Caco-2 (cell line): Measurements from ENCODE around the gene HBZ. TPM values are rescaled to one million over a fixed set of nuclear protein-coding genes. Genes with fewer than 3 reads are reported as not detected.
A peak's percentile ranks its signal among the peaks of the same experiment; 100 is the strongest.

ENCODE experiments used
- BruUV-seq: library from RNA; stranded (reverse); fragments of 400-500 nt; replicated peaks from 2 replicates; lab custom pipeline; 2021; lab: Mats Ljungman, UMichigan
- CTCF ChIA-PET: fragments of 300-600 bp; sonication (Branson Sonifier 250); formaldehyde crosslinking; loops from one replicate; lab custom pipeline; 2022; ENCODE audit warnings: antibody characterized with exemption; lab: Charles Lee
- POLR2A ChIA-PET: fragments of 300-600 bp; sonication (Branson Sonifier 250); formaldehyde crosslinking; loops from one replicate; lab custom pipeline; 2022; ENCODE audit warnings: antibody characterized with exemption; lab: Charles Lee
- DNase-seq, 2 experiments: peaks; one replicate each; pipeline versions ENCODE4 v3.0.0 to v3.0.0-alpha.2; 2020 to 2022
- H3K27me3 ChIP-seq: replicated peaks from 2 replicates; pipeline ENCODE4 v1.6.0; 2011; ENCODE audit warnings: low read length; ENCODE audit not compliant: control insufficient read depth, insufficient read depth
- H3K36me3 ChIP-seq: 2 replicates; pipeline ENCODE4 v1.5.1; 2011; ENCODE audit warnings: low read length; ENCODE audit not compliant: control insufficient read depth, insufficient read depth
- H3K4me1 ChIP-seq: fragments of 250-450 bp; sonication (Bioruptor Pico); 2 replicates; pipeline ENCODE4 v1.5.1; 2020; ENCODE audit warnings: mild to moderate bottlenecking
- H3K4me3 ChIP-seq: 2 replicates; pipeline ENCODE4 v1.5.1; 2011; ENCODE audit warnings: low read depth, mild to moderate bottlenecking, control low read depth, low read length
- H3K9me3 ChIP-seq: fragments of 250-450 bp; sonication (Bioruptor Pico); 2 replicates; pipeline ENCODE4 v1.5.1; 2020; ENCODE audit warnings: mild to moderate bottlenecking, moderate library complexity
- H3K27ac Mint-ChIP-seq: one replicate; pipeline ENCODE4 v1.8.0; 2022; ENCODE audit warnings: mixed read lengths; ENCODE audit not compliant: unreplicated experiment
- H3K27me3 Mint-ChIP-seq: one replicate; pipeline ENCODE4 v1.8.0; 2022; ENCODE audit warnings: mixed read lengths; ENCODE audit not compliant: insufficient read depth, unreplicated experiment
- H3K36me3 Mint-ChIP-seq: one replicate; pipeline ENCODE4 v1.8.0; 2022; ENCODE audit warnings: mild to moderate bottlenecking, mixed read lengths; ENCODE audit not compliant: insufficient read depth, unreplicated experiment
- H3K4me1 Mint-ChIP-seq: one replicate; pipeline ENCODE4 v1.8.0; 2022; ENCODE audit warnings: low read depth, mixed read lengths; ENCODE audit not compliant: unreplicated experiment
- H3K4me3 Mint-ChIP-seq: one replicate; pipeline ENCODE4 v1.8.0; 2022; ENCODE audit warnings: mild to moderate bottlenecking, moderate library complexity, mixed read lengths; ENCODE audit not compliant: unreplicated experiment
- H3K9me3 Mint-ChIP-seq: one replicate; pipeline ENCODE4 v1.8.0; 2022; ENCODE audit warnings: mixed read lengths; ENCODE audit not compliant: unreplicated experiment
- intact Hi-C: fragments of 100-400 bp; cut with micrococcal nuclease; formaldehyde crosslinking; loops from one replicate; pipeline ENCODE4 v1.10.0; 2022; ENCODE audit not compliant: unreplicated experiment
- total RNA-seq: library from RNA; stranded (reverse); gene quantifications from 2 replicates; pipeline ENCODE4 v1.2.3, GENCODE V29; 2022
- TF ChIP-seq, protein P1 (sequence below), 2 experiments: fragments of 200-600 bp in 1 of 2; IDR thresholded peaks; 1 replicate in 1 of 2; 2 replicates in 1 of 2; pipeline versions ENCODE4 v1.5.1 to v1.8.0; 2011 to 2022; ENCODE audit warnings: antibody characterized with exemption in 1 of 2, control low read depth in 1 of 2, inconsistent platforms in 1 of 2, low read depth in 1 of 2, low read length in 1 of 2, mild to moderate bottlenecking in 1 of 2, moderate library complexity in 1 of 2; ENCODE audit not compliant: insufficient read depth in 1 of 2, severe bottlenecking in 1 of 2, unreplicated experiment in 1 of 2

The HBZ gene
- total RNA-seq, 1 experiment from 2014 or later = not detected

DNA sequence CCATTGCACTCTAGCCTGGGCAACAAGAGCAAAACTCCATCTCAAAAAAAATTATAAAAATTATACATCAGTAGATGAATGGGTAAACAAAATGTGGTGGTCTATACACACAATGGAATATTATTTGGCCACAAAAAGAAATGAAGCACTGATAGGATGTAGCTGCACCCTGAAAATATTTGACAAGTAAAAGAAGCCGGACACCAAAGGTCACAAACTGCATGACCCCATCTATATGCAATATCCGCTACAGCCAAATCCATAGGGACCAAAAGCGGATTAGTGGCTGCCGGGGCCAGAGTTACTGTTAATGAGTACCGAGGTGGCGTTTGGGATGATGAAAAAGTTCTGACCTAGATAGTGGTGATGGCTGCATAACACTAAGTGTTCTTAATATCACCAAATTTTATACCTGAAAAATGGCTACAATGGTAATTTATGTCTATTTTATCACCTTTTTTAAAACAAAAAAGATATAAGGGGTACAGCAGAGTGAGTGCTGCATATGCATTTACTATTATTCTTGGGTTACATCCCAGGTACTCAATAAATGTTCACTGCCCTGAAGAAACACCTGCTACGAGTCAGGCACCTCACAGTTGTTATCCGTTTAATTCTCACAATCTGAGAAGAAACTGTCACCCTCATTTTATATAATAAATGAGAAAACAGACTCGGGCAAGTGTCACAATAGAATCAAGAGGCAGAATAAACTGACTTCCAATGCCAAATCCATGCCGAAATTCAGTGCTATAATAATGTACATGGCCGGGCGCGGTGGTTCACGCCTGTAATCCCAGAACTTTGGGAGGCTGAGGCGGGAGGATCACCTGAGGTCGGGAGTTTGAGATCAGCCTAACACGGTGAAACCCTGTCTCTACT, 27.0 kb downstream of the HBZ start:
- H3K9me3 Mint-ChIP-seq = no peaks in the 10 kb centered on the region
- Histone ChIP-seq H3K9me3 (no peaks in the 10 kb centered on the region), H3K27me3 (no peaks in the 10 kb centered on the region), H3K4me1 (peaks cover 5% of the 10 kb centered on the region), H3K36me3 (no peaks in the 10 kb centered on the region), H3K4me3 (peak overlapping the region; percentile 83)
- H3K36me3 Mint-ChIP-seq = peaks cover 25% of the 10 kb centered on the region
- CTCF ChIA-PET = interaction anchor here (1.4 kb wide), 1 partner anchor 72 kb away, joined by 7 read pairs; no protein-coding TSS in a partner anchor
- no peaks in the 10 kb centered on the region for H3K4me1 Mint-ChIP-seq
- TF ChIP-seq, protein P1, sequence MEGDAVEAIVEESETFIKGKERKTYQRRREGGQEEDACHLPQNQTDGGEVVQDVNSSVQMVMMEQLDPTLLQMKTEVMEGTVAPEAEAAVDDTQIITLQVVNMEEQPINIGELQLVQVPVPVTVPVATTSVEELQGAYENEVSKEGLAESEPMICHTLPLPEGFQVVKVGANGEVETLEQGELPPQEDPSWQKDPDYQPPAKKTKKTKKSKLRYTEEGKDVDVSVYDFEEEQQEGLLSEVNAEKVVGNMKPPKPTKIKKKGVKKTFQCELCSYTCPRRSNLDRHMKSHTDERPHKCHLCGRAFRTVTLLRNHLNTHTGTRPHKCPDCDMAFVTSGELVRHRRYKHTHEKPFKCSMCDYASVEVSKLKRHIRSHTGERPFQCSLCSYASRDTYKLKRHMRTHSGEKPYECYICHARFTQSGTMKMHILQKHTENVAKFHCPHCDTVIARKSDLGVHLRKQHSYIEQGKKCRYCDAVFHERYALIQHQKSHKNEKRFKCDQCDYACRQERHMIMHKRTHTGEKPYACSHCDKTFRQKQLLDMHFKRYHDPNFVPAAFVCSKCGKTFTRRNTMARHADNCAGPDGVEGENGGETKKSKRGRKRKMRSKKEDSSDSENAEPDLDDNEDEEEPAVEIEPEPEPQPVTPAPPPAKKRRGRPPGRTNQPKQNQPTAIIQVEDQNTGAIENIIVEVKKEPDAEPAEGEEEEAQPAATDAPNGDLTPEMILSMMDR (IDR thresholded peaks at IDR 0.05; ENCODE audit: insufficient read depth in 1 of 2, low read depth in 1 of 2, low read length in 1 of 2, severe bottlenecking in 1 of 2, unreplicated experiment in 1 of 2) = no peak
- intact Hi-C loops = loop anchor here (2.0 kb wide), 2 partner anchors 63 to 73 kb away; no protein-coding TSS in a partner anchor
- POLR2A ChIA-PET = no interaction called here
- H3K4me3 Mint-ChIP-seq = peak overlapping the region; percentile 64
- H3K27ac Mint-ChIP-seq = no peak overlapping the region
- H3K27me3 Mint-ChIP-seq = peaks cover 10% of the 10 kb centered on the region
- TSS peak; percentile 42 for BruUV-seq
- no peak for DNase-seq

DNA sequence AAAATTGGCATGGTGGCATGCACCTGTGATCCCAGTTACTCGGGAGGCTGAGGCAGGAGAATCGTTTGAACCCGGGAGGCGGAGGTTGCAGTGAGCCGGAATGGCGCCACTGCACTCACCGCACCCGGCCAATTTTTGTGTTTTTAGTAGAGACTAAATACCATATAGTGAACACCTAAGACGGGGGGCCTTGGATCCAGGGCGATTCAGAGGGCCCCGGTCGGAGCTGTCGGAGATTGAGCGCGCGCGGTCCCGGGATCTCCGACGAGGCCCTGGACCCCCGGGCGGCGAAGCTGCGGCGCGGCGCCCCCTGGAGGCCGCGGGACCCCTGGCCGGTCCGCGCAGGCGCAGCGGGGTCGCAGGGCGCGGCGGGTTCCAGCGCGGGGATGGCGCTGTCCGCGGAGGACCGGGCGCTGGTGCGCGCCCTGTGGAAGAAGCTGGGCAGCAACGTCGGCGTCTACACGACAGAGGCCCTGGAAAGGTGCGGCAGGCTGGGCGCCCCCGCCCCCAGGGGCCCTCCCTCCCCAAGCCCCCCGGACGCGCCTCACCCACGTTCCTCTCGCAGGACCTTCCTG, 27.7 kb downstream of the HBZ start, which contains the start of gene HBQ1:
Gene HBQ1 (plus strand): TSS at position 359 of the 575 bp plus-strand sequence. CDS start 28 bp downstream, at position 387.
- CTCF ChIA-PET = interaction anchor here (0.5 to 1.4 kb wide), 7 partner anchors 9 to 221 kb away, joined by 3 to 7 read pairs (median 5); partner anchors contain the start of gene RHBDF1

More for the DNA sequence above, 27.7 kb downstream of the HBZ start, which contains the start of gene HBQ1:
- Mint-ChIP-seq H3K27ac (no peak within 1 kb of the TSS), H3K27me3 (peaks cover 4% of the 10 kb centered on the region), H3K36me3 (peaks cover 32% of the 10 kb centered on the region), H3K4me3 (peak within 1 kb of the TSS; percentile 64), H3K9me3 (no peaks in the 10 kb centered on the region), H3K4me1 (no peaks in the 10 kb centered on the region)
- TF ChIP-seq, protein P1 (IDR thresholded peaks at IDR 0.05; ENCODE audit: insufficient read depth in 1 of 2, low read depth in 1 of 2, low read length in 1 of 2, severe bottlenecking in 1 of 2, unreplicated experiment in 1 of 2) = peak in 1 of 2 experiments; percentile 43
- peak within 1 kb of the TSS; percentile 83 for H3K4me3 ChIP-seq
- H3K4me1 ChIP-seq = peaks cover 5% of the 10 kb centered on the region
- POLR2A ChIA-PET = interaction anchor here (0.6 kb wide), 1 partner anchor 171 kb away, joined by 3 read pairs; no protein-coding TSS in a partner anchor
- no peaks in the 10 kb centered on the region for H3K36me3 ChIP-seq
- DNase-seq = peak in 1 of 2 experiments; percentile 80
- no peaks in the 10 kb centered on the region for H3K27me3 ChIP-seq
- H3K9me3 ChIP-seq = no peaks in the 10 kb centered on the region
- BruUV-seq = no TSS peak
- intact Hi-C loops = loop anchor here (2.0 kb wide), 2 partner anchors 63 to 73 kb away; no protein-coding TSS in a partner anchor
